H54 (cell line): Measurements from ENCODE around the gene DCDC1.

Experiments
- DNase-seq: peaks from one replicate; pipeline ENCODE4 v3.0.0; 2011; ENCODE audit warnings: low spot score, mixed read lengths; ENCODE audit not compliant: insufficient read length
- FAIRE-seq: peaks from 3 replicates; lab custom pipeline; 2011; peaks lifted over from hg19 to GRCh38; lab: Jason Lieb, UNC
- POLR2A ChIP-seq: IDR thresholded peaks from 2 replicates; pipeline ENCODE4 v1.6.1; 2011; ENCODE audit warnings: low read depth, mild to moderate bottlenecking, low read length

Gene DCDC1

GRCh38 chr11:30855383-30856006 is 514.0 kb downstream of the DCDC1 start:
- DNase-seq: no peak
- no peak for TF ChIP-seq POLR2A
- FAIRE-seq: no peak

GRCh38 chr11:30853439-30853838 is 516.1 kb downstream of the DCDC1 start:
- FAIRE-seq (no peak), DNase-seq (no peak)
- TF ChIP-seq POLR2A: no peak

- no peak for TF ChIP-seq POLR2A
- FAIRE-seq: no peak
- DNase-seq: no peak
Observed at GRCh38 chr11:30852645-30853044, 516.9 kb downstream of the DCDC1 start.

- TF ChIP-seq POLR2A: no peak
- FAIRE-seq (no peak), DNase-seq (no peak)
Observed at GRCh38 chr11:30852091-30852490, 517.4 kb downstream of the DCDC1 start.

- no peak for DNase-seq
- FAIRE-seq: no peak
- TF ChIP-seq POLR2A: no peak
Observed at GRCh38 chr11:30837252-30837651, 532.3 kb downstream of the DCDC1 start.

GRCh38 chr11:30832831-30833230 is 536.7 kb downstream of the DCDC1 start:
- no peak for FAIRE-seq

GRCh38 chr11:30830681-30831080 is 538.9 kb downstream of the DCDC1 start:
- no peak for TF ChIP-seq POLR2A
- no peak for DNase-seq
- no peak for FAIRE-seq

More at GRCh38 chr11:30832831-30833230, 536.7 kb downstream of the DCDC1 start:
- no peak for DNase-seq
- no peak for TF ChIP-seq POLR2A

- DNase-seq (no peak), FAIRE-seq (no peak)
- no peak for TF ChIP-seq POLR2A
Observed at GRCh38 chr11:30826911-30827310, 542.6 kb downstream of the DCDC1 start.

GRCh38 chr11:30825723-30826122 is 543.8 kb downstream of the DCDC1 start:
- DNase-seq (no peak), FAIRE-seq (no peak)
- TF ChIP-seq POLR2A: no peak

GRCh38 chr11:30823119-30823518 is 546.4 kb downstream of the DCDC1 start:
- no peak for TF ChIP-seq POLR2A
- DNase-seq: no peak
- no peak for FAIRE-seq

GRCh38 chr11:30821438-30821965 is 548.0 kb downstream of the DCDC1 start:
- no peak for TF ChIP-seq POLR2A
- FAIRE-seq (no peak), DNase-seq (no peak)

- FAIRE-seq: no peak
Observed at GRCh38 chr11:30818721-30819120, 550.8 kb downstream of the DCDC1 start.

GRCh38 chr11:30816959-30817880 is 552.3 kb downstream of the DCDC1 start:
- DNase-seq: no peak
- TF ChIP-seq POLR2A: no peak
- no peak for FAIRE-seq

More at GRCh38 chr11:30818721-30819120, 550.8 kb downstream of the DCDC1 start:
- TF ChIP-seq POLR2A: no peak
- DNase-seq: no peak

- no peak for TF ChIP-seq POLR2A
- no peak for FAIRE-seq
- DNase-seq: no peak
Observed at GRCh38 chr11:30815619-30816018, 553.9 kb downstream of the DCDC1 start.
